Measurements from ENCODE around the gene RNF180.

RNF180 gene

GRCh38 chr5:64339769-64340168 is 174.1 kb downstream of the RNF180 start:
- Histone ChIP-seq H3K4me3 (ENCODE audit: low read depth in 1 of 2, low read length in 2 of 2) (no peak overlapping the region), H3K9ac (ENCODE audit: low read depth, low read length) (no peak overlapping the region)

GRCh38 chr5:64340293-64340692 is 174.7 kb downstream of the RNF180 start:
- no peaks in the 10 kb centered on the region for H3K4me1 ChIP-seq (ENCODE audit: insufficient read depth, low read length)
- H3K9me3 ChIP-seq (ENCODE audit: insufficient read depth, low read length, severe bottlenecking), result no peaks in the 10 kb centered on the region
- DNase-seq (no peak), ATAC-seq (ENCODE audit: insufficient read depth, low read depth) (no peak)
- no peak for TF ChIP-seq CTCF (IDR thresholded peaks at IDR 0.05; ENCODE audit: borderline replicate concordance, extremely low read depth, low read length, poor library complexity, severe bottlenecking)
- TF ChIP-seq EZH2 (IDR thresholded peaks at IDR 0.05; ENCODE audit: borderline replicate concordance, low read depth, low read length, severe bottlenecking), result no peak
- no peak overlapping the region for H2AFZ ChIP-seq (ENCODE audit: low read depth, low read length)
- no peaks in the 10 kb centered on the region for H3K36me3 ChIP-seq (ENCODE audit: insufficient read depth, low read length)
- no peak overlapping the region for H3K9ac ChIP-seq (ENCODE audit: low read depth, low read length)
- no peaks in the 10 kb centered on the region for H4K20me1 ChIP-seq (ENCODE audit: insufficient read depth, low read length)
- no peaks in the 10 kb centered on the region for H3K79me2 ChIP-seq (ENCODE audit: insufficient read depth, low read length)
- no peak overlapping the region for H3K4me2 ChIP-seq (ENCODE audit: insufficient read depth, low read length)
- no peak overlapping the region for H3K4me3 ChIP-seq (ENCODE audit: low read depth in 1 of 2, low read length in 2 of 2)
- no peaks in the 10 kb centered on the region for H3K27me3 ChIP-seq (ENCODE audit: insufficient read depth, low read length, poor library complexity)
- no peak overlapping the region for H3K27ac ChIP-seq (ENCODE audit: low read length)

More at GRCh38 chr5:64339769-64340168, 174.1 kb downstream of the RNF180 start:
- no peaks in the 10 kb centered on the region for H3K79me2 ChIP-seq (ENCODE audit: insufficient read depth, low read length)
- H3K9me3 ChIP-seq (ENCODE audit: insufficient read depth, low read length, severe bottlenecking), result no peaks in the 10 kb centered on the region
- no peak for DNase-seq
- no peaks in the 10 kb centered on the region for H3K27me3 ChIP-seq (ENCODE audit: insufficient read depth, low read length, poor library complexity)
- no peak overlapping the region for H3K27ac ChIP-seq (ENCODE audit: low read length)
- no peaks in the 10 kb centered on the region for H3K36me3 ChIP-seq (ENCODE audit: insufficient read depth, low read length)
- no peaks in the 10 kb centered on the region for H3K4me1 ChIP-seq (ENCODE audit: insufficient read depth, low read length)
- no peaks in the 10 kb centered on the region for H4K20me1 ChIP-seq (ENCODE audit: insufficient read depth, low read length)
- ATAC-seq (ENCODE audit: insufficient read depth, low read depth), result no peak
- no peak for TF ChIP-seq CTCF (IDR thresholded peaks at IDR 0.05; ENCODE audit: borderline replicate concordance, extremely low read depth, low read length, poor library complexity, severe bottlenecking)
- no peak for TF ChIP-seq EZH2 (IDR thresholded peaks at IDR 0.05; ENCODE audit: borderline replicate concordance, low read depth, low read length, severe bottlenecking)
- H3K4me2 ChIP-seq (ENCODE audit: insufficient read depth, low read length), result no peak overlapping the region
- no peak overlapping the region for H2AFZ ChIP-seq (ENCODE audit: low read depth, low read length)

- no peak for ATAC-seq (ENCODE audit: insufficient read depth, low read depth)
- Histone ChIP-seq H3K4me2 (ENCODE audit: insufficient read depth, low read length) (no peak overlapping the region), H3K36me3 (ENCODE audit: insufficient read depth, low read length) (no peaks in the 10 kb centered on the region), H3K4me1 (ENCODE audit: insufficient read depth, low read length) (no peaks in the 10 kb centered on the region), H2AFZ (ENCODE audit: low read depth, low read length) (no peak overlapping the region), H3K27me3 (ENCODE audit: insufficient read depth, low read length, poor library complexity) (no peaks in the 10 kb centered on the region), H4K20me1 (ENCODE audit: insufficient read depth, low read length) (no peaks in the 10 kb centered on the region), H3K9ac (ENCODE audit: low read depth, low read length) (no peak overlapping the region), H3K4me3 (ENCODE audit: low read depth in 1 of 2, low read length in 2 of 2) (no peak overlapping the region), H3K27ac (ENCODE audit: low read length) (no peak overlapping the region), H3K9me3 (ENCODE audit: insufficient read depth, low read length, severe bottlenecking) (no peaks in the 10 kb centered on the region), H3K79me2 (ENCODE audit: insufficient read depth, low read length) (no peaks in the 10 kb centered on the region)
- TF ChIP-seq EZH2 (IDR thresholded peaks at IDR 0.05; ENCODE audit: borderline replicate concordance, low read depth, low read length, severe bottlenecking), result no peak
- no peak for TF ChIP-seq CTCF (IDR thresholded peaks at IDR 0.05; ENCODE audit: borderline replicate concordance, extremely low read depth, low read length, poor library complexity, severe bottlenecking)
- no peak for DNase-seq
Measured at GRCh38 chr5:64341340-64341739, 175.7 kb downstream of the RNF180 start.

GRCh38 chr5:64344501-64344900 is 178.9 kb downstream of the RNF180 start:
- no peak for DNase-seq
- Histone ChIP-seq H3K27ac (ENCODE audit: low read length) (no peak overlapping the region), H3K4me3 (ENCODE audit: low read depth in 1 of 2, low read length in 2 of 2) (no peak overlapping the region), H3K27me3 (ENCODE audit: insufficient read depth, low read length, poor library complexity) (no peaks in the 10 kb centered on the region), H2AFZ (ENCODE audit: low read depth, low read length) (no peak overlapping the region), H3K4me2 (ENCODE audit: insufficient read depth, low read length) (no peak overlapping the region), H4K20me1 (ENCODE audit: insufficient read depth, low read length) (no peaks in the 10 kb centered on the region), H3K9ac (ENCODE audit: low read depth, low read length) (no peak overlapping the region), H3K4me1 (ENCODE audit: insufficient read depth, low read length) (no peaks in the 10 kb centered on the region), H3K79me2 (ENCODE audit: insufficient read depth, low read length) (no peaks in the 10 kb centered on the region), H3K9me3 (ENCODE audit: insufficient read depth, low read length, severe bottlenecking) (no peaks in the 10 kb centered on the region), H3K36me3 (ENCODE audit: insufficient read depth, low read length) (no peaks in the 10 kb centered on the region)
- TF ChIP-seq EZH2 (IDR thresholded peaks at IDR 0.05; ENCODE audit: borderline replicate concordance, low read depth, low read length, severe bottlenecking) (no peak), CTCF (IDR thresholded peaks at IDR 0.05; ENCODE audit: borderline replicate concordance, extremely low read depth, low read length, poor library complexity, severe bottlenecking) (no peak)
- no peak for ATAC-seq (ENCODE audit: insufficient read depth, low read depth)
